Panc1 (cell line): ENCODE measurements around the gene FBXL17.

ENCODE experiments used
- CTCF ChIP-seq: fragments of 450-650 bp; IDR thresholded peaks from 2 replicates; pipeline ENCODE4 v1.5.1; 2017; ENCODE audit warnings: mild to moderate bottlenecking
- POLR2AphosphoS5 ChIP-seq: IDR thresholded peaks from 2 replicates; pipeline ENCODE4 v1.6.1; 2012; ENCODE audit warnings: mild to moderate bottlenecking, low read depth, low read length, moderate library complexity
- REST ChIP-seq, 2 experiments: IDR thresholded peaks; 2 replicates each; pipeline ENCODE4 v1.6.1; 2011 to 2012; ENCODE audit warnings: low read depth in 2 of 2, control low read depth in 1 of 2, low read length in 1 of 2, mild to moderate bottlenecking in 1 of 2, moderate library complexity in 1 of 2; ENCODE audit not compliant: insufficient read depth in 1 of 2
- SIN3A ChIP-seq: IDR thresholded peaks from 2 replicates; pipeline ENCODE4 v1.6.1; 2012; ENCODE audit warnings: low read depth, mild to moderate bottlenecking, low read length, moderate library complexity, borderline replicate concordance; ENCODE audit not compliant: insufficient read depth

DNA sequence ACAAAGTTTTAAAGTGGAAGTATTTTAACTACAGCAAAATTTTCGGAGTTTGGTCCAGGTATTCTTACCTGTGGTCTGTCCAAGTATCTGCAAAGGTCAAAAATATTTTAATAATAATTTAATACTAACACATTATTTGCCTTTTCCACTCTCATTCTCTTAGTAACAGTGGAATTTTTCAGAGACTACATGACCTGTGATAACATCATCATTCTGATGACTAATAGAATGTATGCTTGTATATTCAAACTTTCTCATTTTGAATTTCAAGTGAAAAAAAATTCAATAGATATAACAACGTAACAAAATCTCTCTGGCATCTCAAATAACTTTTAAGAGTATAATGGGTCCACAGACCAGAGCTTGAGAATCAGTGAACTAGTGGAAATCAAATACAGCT, 78.3 kb downstream of the FBXL17 start:
- TF ChIP-seq CTCF (no peak), SIN3A (no peak), POLR2AphosphoS5 (no peak), REST (IDR thresholded peaks at IDR 0.05; ENCODE audit: insufficient read depth in 1 of 2, low read depth in 2 of 2, low read length in 1 of 2) (no peak)
